H1 (cell line): Measurements from ENCODE around the gene EPB41L2.

Experiments
- CHD1 ChIP-seq: IDR thresholded peaks from 2 replicates; pipeline ENCODE4 v1.6.1; 2012; ENCODE audit warnings: low read depth, low read length, improper control_type of control experiment
- EP300 ChIP-seq, 2 experiments: IDR thresholded peaks; 1 replicate in 1 of 2; 2 replicates in 1 of 2; pipeline ENCODE4 v1.6.1; 2011 to 2012; ENCODE audit warnings: low read depth in 2 of 2, low read length in 2 of 2, mild to moderate bottlenecking in 2 of 2, borderline replicate concordance in 1 of 2, inconsistent platforms in 1 of 2, moderate library complexity in 1 of 2
- EZH2 ChIP-seq: fragments of 200-600 bp; sonication (generic); IDR thresholded peaks from 2 replicates; pipeline ENCODE4 v1.7.1; 2012; ENCODE audit warnings: low read depth, mild to moderate bottlenecking, moderate library complexity, low read length, inconsistent platforms; ENCODE audit not compliant: severe bottlenecking
- FOSL1 ChIP-seq: IDR thresholded peaks from 2 replicates; pipeline ENCODE4 v1.6.1; 2011; ENCODE audit warnings: mild to moderate bottlenecking, low read depth, low read length, moderate library complexity; ENCODE audit not compliant: insufficient read depth
- POLR2A ChIP-seq, 2 experiments: IDR thresholded peaks; 1 replicate in 1 of 2; 2 replicates in 1 of 2; pipeline ENCODE4 v1.6.1; 2011; ENCODE audit warnings: low read depth in 2 of 2, low read length in 2 of 2, mild to moderate bottlenecking in 2 of 2; ENCODE audit errors: control extremely low read depth in 1 of 2
- POLR2AphosphoS5 ChIP-seq: IDR thresholded peaks from 2 replicates; pipeline ENCODE4 v1.6.1; 2011; ENCODE audit warnings: low read depth, low read length
- RFX5 ChIP-seq: IDR thresholded peaks from 2 replicates; pipeline ENCODE4 v1.6.1; 2011; ENCODE audit warnings: low read depth, low read length, improper control_type of control experiment, borderline replicate concordance
- SIRT6 ChIP-seq: IDR thresholded peaks from one replicate; pipeline ENCODE4 v1.7.1; 2012; ENCODE audit warnings: low read length, inconsistent platforms
- TBP ChIP-seq: IDR thresholded peaks from 2 replicates; pipeline ENCODE4 v1.6.1; 2011; ENCODE audit warnings: low read depth, low read length, improper control_type of control experiment
- TCF12 ChIP-seq: IDR thresholded peaks from 2 replicates; pipeline ENCODE4 v1.6.1; 2011; ENCODE audit warnings: low read depth, mild to moderate bottlenecking, low read length
- TF ChIP-seq, protein P1 (sequence below), 3 experiments: IDR thresholded peaks; 1 replicate in 2 of 3; 2 replicates in 1 of 3; pipeline versions ENCODE4 v1.5.1 to v1.6.1; 2011; ENCODE audit warnings: low read length in 3 of 3, mild to moderate bottlenecking in 3 of 3, inconsistent platforms in 2 of 3, low read depth in 1 of 3, moderate library complexity in 1 of 3; ENCODE audit not compliant: insufficient read depth in 1 of 3; ENCODE audit errors: control extremely low read depth in 1 of 3
- TF ChIP-seq, protein P2 (sequence below): IDR thresholded peaks from 2 replicates; pipeline ENCODE4 v1.6.1; 2012; ENCODE audit warnings: inconsistent platforms

DNA sequence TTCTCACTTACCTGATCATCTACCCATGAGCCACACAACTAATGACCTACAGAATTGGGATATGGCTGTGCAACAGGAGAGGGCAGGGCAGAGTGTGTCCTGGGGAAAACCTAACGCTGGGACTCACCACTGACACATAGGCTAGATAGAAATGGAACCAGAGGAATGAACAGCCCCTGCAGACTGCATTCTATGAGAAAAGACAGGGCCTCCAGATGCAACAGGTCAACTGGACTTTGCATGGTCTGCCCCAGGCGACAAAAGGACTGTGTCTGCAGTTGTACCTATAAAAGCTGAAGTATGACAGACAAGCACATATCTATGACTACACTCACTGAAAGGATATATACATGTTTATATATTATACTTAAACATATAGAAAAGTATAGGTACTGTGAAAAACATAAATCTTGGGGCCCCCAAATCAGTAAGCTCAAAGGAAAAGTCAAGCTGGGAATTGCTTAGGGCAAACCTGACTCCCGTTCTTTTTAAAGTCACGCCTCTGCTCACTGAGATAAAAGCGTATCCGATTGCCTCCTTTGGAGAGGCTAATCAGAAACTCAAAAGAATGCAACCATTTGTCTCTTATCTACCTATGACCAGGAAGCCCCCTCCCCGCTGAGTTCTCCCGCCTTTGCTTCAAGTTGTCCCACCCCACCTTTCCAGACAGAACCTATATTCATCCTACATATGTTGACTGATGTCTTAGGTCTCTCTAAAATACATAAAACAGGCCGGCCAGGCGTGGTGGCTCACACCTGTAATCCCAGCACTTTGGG, 68.5 kb downstream of the EPB41L2 start:
- TF ChIP-seq POLR2AphosphoS5 (no peak), RFX5 (no peak), TCF12 (no peak), TBP (no peak), POLR2A (IDR thresholded peaks at IDR 0.05; ENCODE audit: control extremely low read depth in 1 of 2, low read depth in 2 of 2, low read length in 2 of 2) (no peak), EZH2 (no peak), SIRT6 (no peak), CHD1 (no peak), EP300 (IDR thresholded peaks at IDR 0.05; ENCODE audit: borderline replicate concordance in 1 of 2, low read depth in 2 of 2, low read length in 2 of 2) (no peak), FOSL1 (no peak)
- TF ChIP-seq, protein P1, sequence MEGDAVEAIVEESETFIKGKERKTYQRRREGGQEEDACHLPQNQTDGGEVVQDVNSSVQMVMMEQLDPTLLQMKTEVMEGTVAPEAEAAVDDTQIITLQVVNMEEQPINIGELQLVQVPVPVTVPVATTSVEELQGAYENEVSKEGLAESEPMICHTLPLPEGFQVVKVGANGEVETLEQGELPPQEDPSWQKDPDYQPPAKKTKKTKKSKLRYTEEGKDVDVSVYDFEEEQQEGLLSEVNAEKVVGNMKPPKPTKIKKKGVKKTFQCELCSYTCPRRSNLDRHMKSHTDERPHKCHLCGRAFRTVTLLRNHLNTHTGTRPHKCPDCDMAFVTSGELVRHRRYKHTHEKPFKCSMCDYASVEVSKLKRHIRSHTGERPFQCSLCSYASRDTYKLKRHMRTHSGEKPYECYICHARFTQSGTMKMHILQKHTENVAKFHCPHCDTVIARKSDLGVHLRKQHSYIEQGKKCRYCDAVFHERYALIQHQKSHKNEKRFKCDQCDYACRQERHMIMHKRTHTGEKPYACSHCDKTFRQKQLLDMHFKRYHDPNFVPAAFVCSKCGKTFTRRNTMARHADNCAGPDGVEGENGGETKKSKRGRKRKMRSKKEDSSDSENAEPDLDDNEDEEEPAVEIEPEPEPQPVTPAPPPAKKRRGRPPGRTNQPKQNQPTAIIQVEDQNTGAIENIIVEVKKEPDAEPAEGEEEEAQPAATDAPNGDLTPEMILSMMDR (IDR thresholded peaks at IDR 0.05; ENCODE audit: control extremely low read depth in 1 of 3, insufficient read depth in 1 of 3, low read depth in 1 of 3, low read length in 3 of 3): no peak
- TF ChIP-seq, protein P2, sequence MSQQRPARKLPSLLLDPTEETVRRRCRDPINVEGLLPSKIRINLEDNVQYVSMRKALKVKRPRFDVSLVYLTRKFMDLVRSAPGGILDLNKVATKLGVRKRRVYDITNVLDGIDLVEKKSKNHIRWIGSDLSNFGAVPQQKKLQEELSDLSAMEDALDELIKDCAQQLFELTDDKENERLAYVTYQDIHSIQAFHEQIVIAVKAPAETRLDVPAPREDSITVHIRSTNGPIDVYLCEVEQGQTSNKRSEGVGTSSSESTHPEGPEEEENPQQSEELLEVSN: no peak
